Pancreas (tissue), 10 donors: ENCODE data around the gene SPECC1. TPM values are rescaled to one million over a fixed set of nuclear protein-coding genes. Genes with fewer than 3 reads are reported as not detected.

Experiments
- ATAC-seq, 4 donors: fragments of 200-7000 bp; cut with Tn5 transposase; one replicate each; pipeline versions ENCODE4 v1.8.0 to v1.9.1; 2020; ENCODE audit warnings: mild to moderate bottlenecking in 4 of 4, moderate library complexity in 4 of 4
- DNase-seq, 6 donors: peaks; one replicate each; pipeline ENCODE4 v3.0.0-alpha.2; 2020
- FAIRE-seq: peaks from 2 replicates; lab custom pipeline; 2012; peaks lifted over from hg19 to GRCh38; lab: Jason Lieb, UNC
- H3K27ac ChIP-seq, 4 donors: fragments of 200-600 bp; sonication (generic); 1 replicate in 3 of 4; 2 replicates in 1 of 4; pipeline versions ENCODE4 v1.5.0 to v1.8.0; 2020
- H3K27me3 ChIP-seq, 4 donors: fragments of 200-600 bp; one replicate each; pipeline ENCODE4 v1.8.0; 2021
- H3K36me3 ChIP-seq, 3 donors: fragments of 200-600 bp; sonication (generic) in 1 of 3; one replicate each; pipeline versions ENCODE4 v1.5.0 to v1.8.0; 2020 to 2021
- H3K4me1 ChIP-seq, 3 donors: fragments of 200-600 bp; one replicate each; pipeline ENCODE4 v1.8.0; 2021
- H3K4me3 ChIP-seq, 4 donors: fragments of 200-600 bp; sonication (generic) in 2 of 4; one replicate each; pipeline versions ENCODE4 v1.5.0 to v1.8.0; 2020 to 2021
- H3K9me3 ChIP-seq, 4 donors: fragments of 200-600 bp; one replicate each; pipeline ENCODE4 v1.8.0; 2021
- CTCF ChIP-seq, 4 donors: fragments of 200-600 bp; sonication (generic) in 3 of 4; IDR thresholded peaks; one replicate each; pipeline versions ENCODE4 v1.5.0 to v1.8.0; 2021; ENCODE audit warnings: antibody characterized with exemption in 4 of 4
- WGBS, 2 donors: extraction: QIAGEN DNeasy Blood & Tissue Kit; methylation state at CpG; one replicate each; pipeline ENCODE4 v1.1.7; 2013; 5-methylcytosine and 5-hydroxymethylcytosine counted together
- intact Hi-C, 3 donors: fragments of 100-400 bp; cut with DNase I; formaldehyde crosslinking; loops; one replicate each; pipeline versions ENCODE4 v1.11.1 to v1.14.2; 2022
- polyA plus RNA-seq, 2 donors: library from polyadenylated mRNA; stranded (reverse); fragments of 200-250 nt; gene quantifications; one replicate each; pipeline ENCODE4 v1.2.3, GENCODE V29; 2013
- total RNA-seq, 6 donors: library from RNA; stranded (reverse); fragmentation: NEBNext Ultra II Directional in 4 of 6; extraction: Animal tissue kit (Norgen Biotek cat#: 25700) in 4 of 6; gene quantifications; one replicate each; pipeline versions ENCODE4 v1.2.1 to v1.2.4, GENCODE V29; 2021 to 2023
- donor health status: healthy with polysubstance abuse.
- donor health status: DM: no; HTN: no; CAD: no; lungs with moderate emphysema.
- donor health status: DM: no; HTN: no; CAD: no.
- donor health status: control.
- donor health status: control.
- donor health status: Bipolar disorder and iron deficiency.
- donor health status: DM: yes; HTN: yes; CAD: no.
- donor health status: DM: no; HTN: no; CAD: no.
- donor health status: DM: no; HTN: no; CAD: no.
- donor health status: DM: yes; HTN: yes; CAD: no.

The SPECC1 gene
- total and polyA plus RNA-seq, 8 donors = 5.6 to 22.2 (median 8.1) TPM

GRCh38 chr17:20039037-20039436, 29.9 kb downstream of the SPECC1 start:
- no peak for FAIRE-seq
- intact Hi-C loops = no loop called here

GRCh38 chr17:20040216-20040615, 31.1 kb downstream of the SPECC1 start:
- no peak overlapping the region for H3K4me3 ChIP-seq
- H3K4me1 ChIP-seq = no peaks in the 10 kb centered on the region
- H3K36me3 ChIP-seq = no peaks in the 10 kb centered on the region
- no peak overlapping the region for H3K27ac ChIP-seq
- TF ChIP-seq CTCF (IDR thresholded peaks at IDR 0.05) = no peak
- H3K9me3 ChIP-seq = no peaks in the 10 kb centered on the region
- no peaks in the 10 kb centered on the region for H3K27me3 ChIP-seq
- FAIRE-seq = no peak
- no peak for ATAC-seq
- no peak for DNase-seq
- intact Hi-C loops = no loop called here

More at GRCh38 chr17:20039037-20039436, 29.9 kb downstream of the SPECC1 start:
- Histone ChIP-seq H3K27ac (no peak overlapping the region), H3K4me1 (no peaks in the 10 kb centered on the region), H3K27me3 (no peaks in the 10 kb centered on the region), H3K9me3 (no peaks in the 10 kb centered on the region), H3K36me3 (no peaks in the 10 kb centered on the region), H3K4me3 (no peak overlapping the region)
- DNase-seq (no peak), ATAC-seq (no peak)
- TF ChIP-seq CTCF (IDR thresholded peaks at IDR 0.05) = no peak
- 85 to 93% methylated on average over 2 of the region's 2 CpGs for WGBS, 2 donors

- Histone ChIP-seq H3K9me3 (no peaks in the 10 kb centered on the region), H3K4me3 (no peak overlapping the region), H3K27me3 (no peaks in the 10 kb centered on the region), H3K4me1 (no peaks in the 10 kb centered on the region), H3K27ac (no peak overlapping the region), H3K36me3 (no peaks in the 10 kb centered on the region)
- no peak for TF ChIP-seq CTCF (IDR thresholded peaks at IDR 0.05)
- FAIRE-seq (no peak), ATAC-seq (no peak), DNase-seq (no peak)
- intact Hi-C loops = no loop called here
- WGBS, 2 donors = 90 to 94% methylated on average over 3 of the region's 3 CpGs
Observed at GRCh38 chr17:20043021-20043420, 33.9 kb downstream of the SPECC1 start.

GRCh38 chr17:20045476-20045875, 36.3 kb downstream of the SPECC1 start:
- Histone ChIP-seq H3K9me3 (no peaks in the 10 kb centered on the region), H3K4me1 (no peaks in the 10 kb centered on the region), H3K4me3 (no peak overlapping the region), H3K36me3 (no peaks in the 10 kb centered on the region), H3K27ac (no peak overlapping the region), H3K27me3 (no peaks in the 10 kb centered on the region)
- DNase-seq (no peak), FAIRE-seq (no peak), ATAC-seq (no peak)
- TF ChIP-seq CTCF (IDR thresholded peaks at IDR 0.05) = no peak
- 32 to 48% methylated on average over 1 of the region's 1 CpG for WGBS, 2 donors
- intact Hi-C loops = no loop called here

GRCh38 chr17:20046629-20047028, 37.5 kb downstream of the SPECC1 start:
- intact Hi-C loops = no loop called here
- Histone ChIP-seq H3K27ac (no peak overlapping the region), H3K27me3 (no peaks in the 10 kb centered on the region), H3K4me1 (no peaks in the 10 kb centered on the region), H3K36me3 (no peaks in the 10 kb centered on the region), H3K4me3 (no peak overlapping the region), H3K9me3 (no peaks in the 10 kb centered on the region)
- ATAC-seq (no peak), FAIRE-seq (no peak), DNase-seq (no peak)
- 70 to 76% methylated on average over 8 of the region's 8 CpGs for WGBS, 2 donors
- no peak for TF ChIP-seq CTCF (IDR thresholded peaks at IDR 0.05)
